Left kidney (tissue), 2 donors: ENCODE results near the gene SLC20A1. TPM values are rescaled to one million over a fixed set of nuclear protein-coding genes. Genes with fewer than 3 reads are reported as not detected.
"Not testable (repeated sequence)": the region's sequence is repeated elsewhere in the genome, so short reads cannot be mapped to it uniquely, and the experiment has no call there.

Experiments used
- DNase-seq: peaks from one replicate; pipeline ENCODE4 v3.0.0-alpha.2; 2013
- polyA plus RNA-seq: library from polyadenylated mRNA; unstranded; fragments of 120-200 nt; gene quantifications from one replicate; pipeline ENCODE4 v1.2.1, GENCODE V29; 2013; ENCODE audit not compliant: insufficient read length

The SLC20A1 gene
- polyA plus RNA-seq, 1 donor: 64.8 TPM

DNA sequence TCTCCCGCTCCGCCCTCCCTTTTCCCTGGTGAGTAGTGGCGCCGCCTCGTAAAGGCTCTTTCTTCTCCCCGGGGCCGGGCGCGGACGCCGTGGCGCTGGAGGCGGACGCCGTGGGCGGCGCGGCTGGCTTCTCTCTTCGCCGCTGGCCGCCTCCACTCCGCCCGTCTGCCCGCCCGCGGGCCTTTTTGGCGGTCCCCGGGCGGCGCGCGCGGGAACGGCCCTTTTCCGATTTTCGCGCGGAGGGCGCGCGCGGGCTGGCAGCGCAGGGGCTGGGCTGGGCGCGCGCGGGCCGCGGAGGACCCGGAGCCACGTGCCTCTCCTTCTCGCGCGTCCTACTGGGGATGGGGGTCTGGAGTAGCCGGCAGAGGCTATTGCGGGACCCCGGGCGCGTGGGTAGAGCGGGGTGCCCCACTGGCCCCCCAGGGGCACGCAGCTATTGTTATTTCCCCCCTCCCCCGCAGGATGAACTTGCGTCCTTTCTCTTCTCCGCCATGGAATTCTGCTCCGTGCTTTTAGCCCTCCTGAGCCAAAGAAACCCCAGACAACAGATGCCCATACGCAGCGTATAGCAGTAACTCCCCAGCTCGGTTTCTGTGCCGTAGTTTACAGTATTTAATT, 472 bp downstream of the SLC20A1 start:
- no peak for DNase-seq

DNA sequence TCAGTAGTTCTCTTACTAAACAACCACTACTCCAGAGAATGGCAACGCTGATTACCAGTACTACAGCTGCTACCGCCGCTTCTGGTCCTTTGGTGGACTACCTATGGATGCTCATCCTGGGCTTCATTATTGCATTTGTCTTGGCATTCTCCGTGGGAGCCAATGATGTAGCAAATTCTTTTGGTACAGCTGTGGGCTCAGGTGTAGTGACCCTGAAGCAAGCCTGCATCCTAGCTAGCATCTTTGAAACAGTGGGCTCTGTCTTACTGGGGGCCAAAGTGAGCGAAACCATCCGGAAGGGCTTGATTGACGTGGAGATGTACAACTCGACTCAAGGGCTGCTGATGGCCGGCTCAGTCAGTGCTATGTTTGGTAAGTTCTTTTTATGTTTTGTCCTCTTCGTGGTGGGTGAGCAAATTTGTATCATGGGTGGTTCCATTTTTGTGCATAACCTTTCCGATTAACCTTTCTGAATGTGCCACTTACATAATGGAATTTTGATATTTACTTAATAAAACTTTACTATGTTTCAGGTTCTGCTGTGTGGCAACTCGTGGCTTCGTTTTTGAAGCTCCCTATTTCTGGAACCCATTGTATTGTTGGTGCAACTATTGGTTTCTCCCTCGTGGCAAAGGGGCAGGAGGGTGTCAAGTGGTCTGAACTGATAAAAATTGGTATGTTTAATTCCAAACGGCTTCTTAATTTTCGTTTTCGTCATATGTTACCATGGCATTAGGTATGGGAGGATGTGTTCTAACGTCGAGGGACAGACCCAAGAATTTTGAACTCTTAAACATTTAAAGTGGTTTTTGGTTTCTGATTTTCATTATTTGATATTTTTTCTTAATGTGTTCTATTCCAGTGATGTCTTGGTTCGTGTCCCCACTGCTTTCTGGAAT, 1.3 kb downstream of the SLC20A1 start:
- no peak for DNase-seq

DNA sequence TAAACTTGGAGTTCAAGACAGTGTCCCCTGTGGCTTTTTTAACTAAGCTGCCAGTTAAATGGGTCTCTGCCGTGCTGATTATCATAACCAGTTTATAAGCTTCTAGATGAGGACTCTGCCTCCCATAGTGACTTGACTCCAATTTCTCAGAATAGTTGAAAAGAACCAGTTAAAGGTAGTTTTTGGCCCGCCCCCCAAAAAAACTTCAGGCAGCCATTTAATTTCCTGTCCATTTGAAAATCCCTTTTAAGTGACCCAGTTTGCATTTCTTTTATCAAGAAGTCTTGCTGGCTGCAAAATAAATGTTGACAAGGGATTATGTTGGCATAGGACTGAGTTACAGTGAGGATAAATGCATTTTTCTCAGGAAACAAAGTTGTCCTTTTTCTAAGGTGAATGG, 2.3 kb downstream of the SLC20A1 start:
- no peak for DNase-seq

DNA sequence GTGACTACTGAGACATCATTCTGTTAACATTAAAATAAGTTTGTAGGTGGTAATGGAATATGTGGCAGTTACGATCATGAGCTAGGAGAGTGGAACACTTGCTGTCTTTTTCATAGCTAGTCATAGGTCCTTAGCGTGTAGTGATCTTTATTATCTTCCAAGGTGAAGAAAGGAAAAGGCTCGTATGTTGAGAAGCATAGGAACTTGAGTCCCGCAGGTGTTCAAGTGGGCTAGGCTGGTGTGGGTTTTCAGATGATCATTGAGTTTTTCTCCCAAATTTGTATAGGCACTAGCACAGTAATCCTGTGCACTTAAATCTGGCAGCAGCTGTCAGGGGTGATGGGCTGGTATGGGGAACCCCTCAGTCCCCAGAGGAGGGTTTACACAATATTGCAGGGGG, 10.9 kb downstream of the SLC20A1 start:
- DNase-seq: no peak

DNA sequence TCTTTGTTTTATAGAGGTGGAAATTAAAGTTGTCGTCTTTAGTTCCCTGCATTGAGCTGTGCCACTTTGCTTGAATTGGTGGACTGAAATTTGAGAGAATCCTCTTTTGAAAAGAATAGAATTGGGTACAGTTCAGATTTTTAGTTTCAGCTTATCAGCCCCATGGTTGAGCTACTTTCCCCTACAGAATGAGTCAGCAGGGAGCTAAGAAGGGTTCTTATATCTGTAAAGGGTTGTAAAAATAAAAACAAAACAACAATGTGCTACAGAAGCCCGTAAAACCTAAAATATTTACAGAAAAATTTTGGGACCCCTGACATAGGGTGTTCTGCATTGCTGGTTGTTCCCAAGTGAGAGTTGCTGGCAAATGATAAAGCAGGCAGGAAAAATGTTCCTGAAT, 12.6 kb downstream of the SLC20A1 start:
- no peak for DNase-seq

DNA sequence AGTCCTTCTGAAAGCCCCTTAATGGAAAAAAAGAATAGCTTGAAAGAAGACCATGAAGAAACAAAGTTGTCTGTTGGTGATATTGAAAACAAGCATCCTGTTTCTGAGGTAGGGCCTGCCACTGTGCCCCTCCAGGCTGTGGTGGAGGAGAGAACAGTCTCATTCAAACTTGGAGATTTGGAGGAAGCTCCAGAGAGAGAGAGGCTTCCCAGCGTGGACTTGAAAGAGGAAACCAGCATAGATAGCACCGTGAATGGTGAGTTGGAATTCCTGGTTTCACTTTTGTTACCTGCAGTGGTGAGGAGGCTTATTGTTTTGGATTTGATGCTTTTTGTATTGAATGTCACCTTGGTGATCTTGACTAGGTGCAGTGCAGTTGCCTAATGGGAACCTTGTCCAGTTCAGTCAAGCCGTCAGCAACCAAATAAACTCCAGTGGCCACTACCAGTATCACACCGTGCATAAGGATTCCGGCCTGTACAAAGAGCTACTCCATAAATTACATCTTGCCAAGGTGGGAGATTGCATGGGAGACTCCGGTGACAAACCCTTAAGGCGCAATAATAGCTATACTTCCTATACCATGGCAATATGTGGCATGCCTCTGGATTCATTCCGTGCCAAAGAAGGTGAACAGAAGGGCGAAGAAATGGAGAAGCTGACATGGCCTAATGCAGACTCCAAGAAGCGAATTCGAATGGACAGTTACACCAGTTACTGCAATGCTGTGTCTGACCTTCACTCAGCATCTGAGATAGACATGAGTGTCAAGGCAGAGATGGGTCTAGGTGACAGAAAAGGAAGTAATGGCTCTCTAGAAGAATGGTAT, 13.3 kb downstream of the SLC20A1 start:
- no peak for DNase-seq

DNA sequence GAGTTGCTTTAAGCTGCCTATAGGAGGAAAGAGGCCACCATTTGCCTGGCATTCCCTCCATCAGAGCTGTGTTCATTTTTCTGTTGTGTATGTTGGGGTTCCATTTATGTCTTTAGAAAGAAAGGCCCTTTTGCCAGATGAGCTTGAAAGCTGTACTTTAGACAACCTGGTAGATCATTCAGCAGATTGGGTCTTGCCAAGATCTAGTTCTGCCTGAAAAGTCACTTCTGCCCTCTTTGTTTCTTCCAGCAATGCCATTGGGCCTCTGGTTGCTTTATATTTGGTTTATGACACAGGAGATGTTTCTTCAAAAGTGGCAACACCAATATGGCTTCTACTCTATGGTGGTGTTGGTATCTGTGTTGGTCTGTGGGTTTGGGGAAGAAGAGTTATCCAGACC, 14.4 kb downstream of the SLC20A1 start:
- DNase-seq: no peak

DNA sequence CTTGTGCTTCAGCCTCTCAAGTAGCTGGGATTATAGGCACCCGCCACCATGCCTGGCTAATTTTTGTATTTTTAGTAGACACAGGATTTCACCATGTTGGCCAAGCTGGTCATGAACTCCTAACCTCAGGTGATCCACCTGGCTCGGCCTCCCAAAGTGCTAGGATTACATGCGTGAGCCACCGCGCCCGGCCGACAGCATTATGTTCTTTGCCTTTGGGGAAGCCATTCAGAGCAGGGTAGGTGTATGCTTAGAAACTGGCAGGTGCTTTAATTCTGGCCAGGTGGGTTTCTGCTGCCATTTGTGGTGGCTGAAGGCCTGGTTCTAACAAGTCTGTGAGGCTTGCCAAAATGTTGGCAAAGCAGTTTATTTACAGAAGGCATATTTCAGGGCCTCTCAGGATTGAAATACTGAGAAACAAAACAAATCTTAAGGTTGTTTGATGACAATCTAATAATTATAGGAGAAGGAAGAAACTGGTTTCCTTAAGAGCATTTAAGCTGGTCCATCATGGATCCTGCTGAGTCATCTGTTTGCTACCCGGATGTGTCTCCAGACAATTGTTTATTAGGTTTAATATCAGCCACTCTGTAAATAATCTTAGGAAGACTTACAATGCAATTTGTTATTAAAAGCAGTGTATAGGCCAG, 16.0 kb downstream of the SLC20A1 start:
- no peak for DNase-seq

DNA sequence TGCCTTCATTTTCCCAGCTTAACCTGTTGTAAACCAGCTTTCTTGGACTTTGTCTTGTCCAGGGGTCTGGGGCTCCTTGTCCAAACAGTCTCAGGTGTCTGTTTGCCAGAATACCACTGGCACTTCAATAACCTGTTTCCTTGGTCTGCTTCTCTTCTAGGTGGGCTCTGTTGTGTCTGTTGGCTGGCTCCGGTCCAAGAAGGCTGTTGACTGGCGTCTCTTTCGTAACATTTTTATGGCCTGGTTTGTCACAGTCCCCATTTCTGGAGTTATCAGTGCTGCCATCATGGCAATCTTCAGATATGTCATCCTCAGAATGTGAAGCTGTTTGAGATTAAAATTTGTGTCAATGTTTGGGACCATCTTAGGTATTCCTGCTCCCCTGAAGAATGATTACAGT, 17.0 kb downstream of the SLC20A1 start:
- DNase-seq: no peak

DNA sequence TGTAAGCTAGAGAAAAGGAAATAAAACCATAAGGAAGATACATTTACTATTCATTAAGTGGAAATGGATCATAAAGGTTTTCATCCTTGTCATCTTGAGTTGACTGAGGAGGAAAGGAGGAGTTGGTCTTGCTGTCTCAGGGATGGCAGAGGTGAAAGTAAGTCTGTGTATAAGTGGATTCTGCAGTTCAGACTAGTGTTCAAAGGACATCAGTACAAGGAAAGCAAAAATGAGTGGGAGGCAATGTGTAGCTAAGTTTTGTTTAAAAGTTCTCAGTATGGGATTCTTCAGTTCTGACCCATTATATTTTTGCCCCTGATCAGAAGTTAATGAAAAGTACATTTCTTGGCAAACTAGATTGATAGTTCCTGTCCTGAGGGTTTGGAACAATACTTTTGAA, 18.9 kb downstream of the SLC20A1 start:
- no peak for DNase-seq

DNA sequence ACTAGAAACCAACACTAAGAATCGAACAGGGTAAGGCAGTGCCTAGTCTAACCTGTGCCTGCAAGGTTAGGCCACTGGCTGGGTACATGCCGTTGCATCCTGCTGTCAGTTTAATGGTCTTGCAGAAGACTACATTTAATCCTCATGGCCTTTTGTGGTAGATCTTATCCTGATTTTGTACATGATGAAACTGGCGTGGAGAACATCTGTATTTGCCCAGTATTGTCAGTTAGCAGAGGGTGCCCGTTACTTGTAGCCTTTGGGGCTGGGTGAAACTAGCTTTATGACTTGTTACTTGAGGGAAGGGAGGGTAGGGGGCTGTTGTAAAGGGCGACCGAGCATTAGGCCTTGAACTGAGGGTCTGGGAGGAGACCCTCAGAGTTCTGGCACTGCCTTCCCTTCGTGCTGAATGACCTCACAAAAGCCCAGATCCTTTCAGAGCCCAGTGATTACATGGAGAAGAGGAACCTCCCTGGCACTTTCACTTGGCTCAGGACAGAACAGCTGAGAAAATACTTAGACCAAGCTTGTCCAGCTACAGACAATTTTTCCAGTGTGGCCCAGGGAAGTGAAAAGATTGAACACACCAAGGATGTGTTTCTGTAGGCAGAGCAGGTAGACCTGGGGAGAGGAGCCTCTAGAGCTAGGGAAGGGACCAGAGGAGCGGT, 19.5 kb downstream of the SLC20A1 start:
- no peak for DNase-seq

DNA sequence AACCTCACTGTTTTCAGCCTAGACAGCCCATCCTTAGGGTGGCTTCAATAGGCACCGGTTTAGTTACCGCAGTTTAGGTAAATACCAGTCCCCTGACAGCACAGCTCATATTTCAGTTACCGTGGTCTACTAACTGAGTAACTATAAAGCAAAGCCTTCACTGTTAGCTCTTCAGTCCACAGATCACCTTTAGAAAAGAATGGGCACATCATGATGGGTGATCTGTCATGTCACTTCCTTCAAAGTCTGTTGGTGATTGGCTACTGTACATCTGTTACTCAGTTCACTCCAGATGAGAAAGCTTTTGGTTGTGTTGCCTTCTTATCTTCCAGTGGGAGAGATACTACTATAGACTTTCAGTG, 21.0 kb downstream of the SLC20A1 start:
- no peak for DNase-seq

DNA sequence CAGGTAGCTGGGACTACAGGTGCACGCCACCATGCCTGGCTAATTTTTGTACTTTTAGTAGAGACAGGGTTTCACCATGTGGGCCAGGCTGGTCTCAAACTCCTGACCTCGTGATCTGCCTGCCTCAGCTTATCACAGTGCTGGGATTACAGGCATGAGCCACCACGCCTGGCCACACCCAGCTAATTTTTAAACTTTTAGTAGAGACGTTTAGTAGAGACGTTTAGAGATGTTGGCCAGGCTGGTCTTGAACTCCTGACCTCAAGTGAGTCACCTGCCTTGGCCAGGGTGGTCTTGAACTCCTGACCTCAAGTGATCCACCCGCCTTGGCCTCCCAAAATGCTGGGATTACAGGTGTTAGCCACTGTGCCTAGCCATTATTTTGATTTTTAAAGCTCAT, 21.8 kb downstream of the SLC20A1 start:
- not testable (repeated sequence) for DNase-seq

DNA sequence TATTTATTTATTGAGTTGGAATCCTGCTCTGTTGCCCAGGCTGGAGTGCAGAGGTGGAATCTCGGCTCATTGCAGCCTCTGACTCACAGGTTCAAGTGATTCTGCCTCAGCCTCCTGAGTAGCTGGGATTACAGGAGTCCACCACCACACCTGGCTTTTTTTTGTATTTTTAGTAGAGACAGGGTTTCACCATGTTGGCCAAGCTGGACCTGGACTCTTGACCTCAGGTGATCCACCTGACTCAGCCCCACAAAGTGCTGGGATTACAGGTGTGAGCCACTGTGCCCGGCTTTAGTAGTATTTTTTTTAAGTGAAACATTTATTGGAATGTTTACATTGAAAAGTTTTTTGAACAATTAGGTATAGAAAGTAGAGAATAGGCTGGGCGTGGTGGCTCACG, 23.9 kb downstream of the SLC20A1 start:
- no peak for DNase-seq

DNA sequence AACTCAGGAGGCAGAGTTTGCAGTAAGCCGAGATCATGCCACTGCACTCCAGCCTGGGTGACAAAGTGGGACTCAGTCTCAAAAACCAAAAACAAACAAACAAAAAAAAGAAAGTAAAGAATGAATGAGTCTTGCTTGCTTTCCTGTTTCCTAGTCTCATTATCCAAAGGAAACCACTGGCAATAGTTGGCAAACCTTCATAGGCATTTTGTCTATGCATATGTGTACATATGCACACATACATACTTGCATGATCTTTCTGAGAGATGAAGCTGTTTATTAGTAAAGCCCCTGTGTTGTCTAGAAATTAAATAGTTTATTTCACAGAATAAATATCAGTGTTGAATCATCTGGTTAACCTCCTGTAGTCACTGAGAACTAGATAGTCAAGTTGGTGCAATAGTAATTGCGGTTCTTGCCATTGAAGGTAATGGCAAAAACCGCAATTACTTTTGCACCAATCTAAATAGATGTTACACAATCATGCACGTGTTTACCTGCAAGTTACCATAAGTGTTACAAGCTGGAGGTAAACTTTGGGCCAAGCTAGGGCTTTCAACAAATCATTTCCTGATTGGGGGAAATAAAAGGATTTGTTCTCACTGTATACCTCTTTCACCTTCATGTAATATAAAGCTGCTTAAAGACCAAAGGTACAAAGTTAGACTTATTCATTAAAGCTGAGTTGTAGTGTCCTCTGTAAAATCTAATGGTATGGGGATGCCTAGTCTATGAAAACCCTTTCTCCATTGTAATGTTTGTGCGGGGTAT, 24.7 kb downstream of the SLC20A1 start:
- DNase-seq: no peak

DNA sequence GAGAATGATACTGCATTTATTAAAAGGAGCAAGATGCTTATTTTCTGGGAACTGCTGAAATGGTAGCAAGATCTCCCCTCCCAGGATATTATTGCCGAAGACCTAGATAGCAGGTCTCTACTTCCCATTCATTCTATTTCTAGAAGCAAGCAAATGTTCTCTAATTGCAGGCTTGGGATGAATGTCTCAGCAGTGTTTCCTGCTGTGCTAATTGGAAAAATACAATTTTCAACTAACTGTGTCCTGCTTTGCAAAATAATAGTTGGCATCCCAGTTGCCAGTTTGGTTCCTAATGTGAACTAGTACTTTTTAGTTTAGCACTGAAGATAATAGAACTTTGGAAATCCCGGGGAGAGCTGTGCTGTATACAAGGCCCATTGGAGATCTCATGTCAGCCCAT, 26.1 kb downstream of the SLC20A1 start:
- no peak for DNase-seq

DNA sequence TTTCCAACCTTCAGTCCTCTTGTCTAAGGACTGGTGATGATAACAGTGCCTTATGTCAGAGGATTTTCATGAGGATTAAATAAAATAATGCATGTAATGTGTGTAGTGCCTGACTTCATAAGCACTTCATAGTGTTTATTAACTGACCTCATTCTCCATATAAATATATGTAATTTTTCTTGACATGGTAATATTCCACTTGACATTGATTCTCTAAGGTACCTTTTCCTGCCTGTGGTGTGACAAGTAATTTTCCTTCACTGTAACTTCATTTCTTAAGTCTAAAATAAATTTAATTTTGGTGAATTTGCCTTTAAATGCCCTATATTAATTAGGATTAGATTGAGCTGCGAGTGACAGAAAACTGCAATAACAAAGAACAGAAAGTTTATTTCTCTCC, 27.3 kb downstream of the SLC20A1 start:
- DNase-seq: no peak

DNA sequence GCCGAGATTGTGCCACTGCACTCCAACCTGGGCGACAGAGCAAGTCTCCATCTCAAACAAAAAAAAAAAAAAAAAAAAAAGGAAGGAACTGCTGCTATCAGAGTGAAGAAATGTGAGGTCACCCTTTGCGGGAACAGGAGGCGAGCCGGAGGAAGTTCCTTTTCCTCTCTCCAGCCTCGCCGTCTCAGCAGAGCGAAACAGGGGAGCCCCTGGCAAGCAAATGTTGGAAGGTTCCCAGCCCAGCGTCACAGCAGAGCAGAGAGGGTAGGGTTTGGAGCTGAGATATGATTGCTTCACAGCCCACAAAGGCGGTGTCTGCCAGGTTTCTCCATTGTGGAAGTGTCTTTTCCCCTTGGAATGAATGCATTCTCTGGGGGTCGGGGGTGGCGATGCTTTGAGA, 28.5 kb downstream of the SLC20A1 start:
- no peak for DNase-seq

DNA sequence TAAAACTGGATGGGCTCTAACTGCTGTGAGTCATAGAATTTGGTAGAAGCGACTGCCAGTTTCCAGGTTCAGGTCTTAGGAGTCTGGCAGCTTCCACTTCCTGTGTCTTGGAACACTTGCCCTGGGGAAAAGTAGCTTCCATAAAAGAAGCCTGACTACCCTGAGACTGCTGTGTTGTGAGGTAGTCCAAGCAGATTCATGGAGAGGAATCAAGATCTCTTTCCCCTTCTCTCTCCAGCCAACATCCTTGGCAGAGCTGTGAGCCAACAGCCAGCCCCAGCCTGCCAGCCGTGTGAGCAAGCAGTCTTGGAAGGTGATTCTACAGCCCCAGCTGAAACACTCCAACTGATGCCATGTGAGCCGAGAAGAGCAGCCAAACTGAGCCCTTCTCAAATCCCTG, 33.7 kb downstream of the SLC20A1 start:
- no peak for DNase-seq

DNA sequence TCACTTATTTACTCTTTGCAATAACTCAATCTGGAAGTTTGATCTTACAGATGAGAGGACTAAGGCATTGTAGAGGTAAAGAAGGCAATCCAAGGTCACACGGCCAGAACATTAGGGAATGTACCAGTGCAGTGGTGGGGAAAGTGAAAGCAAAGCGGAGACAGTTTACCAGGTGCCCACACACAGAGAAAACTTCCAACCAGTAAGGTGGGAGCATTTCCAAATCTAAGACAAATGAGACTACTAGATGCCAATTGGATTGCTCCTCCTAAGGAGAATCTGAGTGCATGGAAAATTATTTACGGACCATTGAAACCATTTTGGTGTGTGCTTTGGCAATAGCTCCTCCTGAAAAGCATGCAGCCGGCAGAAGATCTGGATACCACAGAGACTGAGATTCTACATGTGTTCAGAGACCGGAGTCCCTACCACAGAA, 34.9 kb downstream of the SLC20A1 start:
- no peak for DNase-seq

DNA sequence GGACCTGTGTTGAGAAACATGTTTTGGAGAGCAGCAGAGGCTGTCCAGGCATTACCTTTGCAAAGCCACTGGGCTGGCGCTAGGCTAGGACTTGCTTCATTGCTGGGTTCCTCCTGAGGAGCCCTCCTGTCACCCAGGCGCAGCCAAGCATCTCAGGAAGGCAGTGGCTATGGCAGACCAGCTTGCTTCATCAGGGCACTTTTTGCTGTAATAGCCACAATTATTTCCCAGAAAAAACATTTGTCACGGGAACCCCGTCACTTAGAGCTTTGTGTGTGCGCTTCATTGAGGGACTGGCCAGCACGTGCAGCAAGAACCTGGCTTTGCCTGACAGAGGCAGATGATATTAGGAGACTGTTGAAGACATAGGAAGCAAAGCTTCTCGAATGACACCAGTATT, 36.4 kb downstream of the SLC20A1 start:
- DNase-seq: no peak
